H1 (cell line): ENCODE data around the gene GJC3. TPM values are rescaled to one million over a fixed set of nuclear protein-coding genes. Genes with fewer than 3 reads are reported as not detected.
"Not testable (repeated sequence)": the region's sequence is repeated elsewhere in the genome, so short reads cannot be mapped to it uniquely, and the experiment has no call there.

Experiments used
- CTCF ChIA-PET: fragments of 300-600 bp; sonication (Branson Sonifier 250); formaldehyde crosslinking; loops from one replicate; lab custom pipeline; 2021; ENCODE audit not compliant: partially characterized antibody; lab: Charles Lee
- POLR2A ChIA-PET: fragments of 300-600 bp; sonication (Branson Sonifier 250); formaldehyde crosslinking; loops from one replicate; lab custom pipeline; 2021; ENCODE audit warnings: inconsistent platforms; ENCODE audit not compliant: partially characterized antibody; lab: Charles Lee
- DNase-seq, 2 experiments: peaks; one replicate each; pipeline versions ENCODE4 v3.0.0 to v3.0.0-alpha.2; 2010 to 2022; ENCODE audit warnings: low spot score in 2 of 2, low read depth in 1 of 2, mixed read lengths in 1 of 2
- FAIRE-seq: peaks from 2 replicates; lab custom pipeline; 2011; peaks lifted over from hg19 to GRCh38; lab: Jason Lieb, UNC
- H2AFZ ChIP-seq: 2 replicates; pipeline ENCODE4 v1.8.1; 2012; ENCODE audit warnings: low read length, inconsistent platforms
- H2AK5ac ChIP-seq: 2 replicates; pipeline ENCODE4 v1.6.1; 2013; ENCODE audit warnings: low read depth, low read length
- H2BK120ac ChIP-seq: replicated peaks from 2 replicates; pipeline ENCODE3; 2013; ENCODE audit warnings: low read depth, low read length, inconsistent platforms
- H2BK12ac ChIP-seq: 2 replicates; pipeline ENCODE4 v1.6.1; 2013; ENCODE audit warnings: low read depth, low read length
- H2BK15ac ChIP-seq: 2 replicates; pipeline ENCODE4 v1.6.1; 2013; ENCODE audit warnings: low read length
- H2BK20ac ChIP-seq: 2 replicates; pipeline ENCODE4 v1.6.1; 2013; ENCODE audit warnings: low read length
- H2BK5ac ChIP-seq: 2 replicates; pipeline ENCODE4 v1.6.1; 2013; ENCODE audit warnings: low read depth, low read length
- H3K14ac ChIP-seq: 2 replicates; pipeline ENCODE4 v1.6.1; 2013; ENCODE audit warnings: inconsistent platforms; ENCODE audit not compliant: insufficient read length
- H3K18ac ChIP-seq: 2 replicates; pipeline ENCODE4 v1.6.1; 2013; ENCODE audit warnings: low read length; ENCODE audit errors: extremely low read depth
- H3K23ac ChIP-seq: 2 replicates; pipeline ENCODE4 v1.6.1; 2013; ENCODE audit warnings: inconsistent platforms; ENCODE audit not compliant: insufficient read length
- H3K23me2 ChIP-seq: 2 replicates; pipeline ENCODE4 v1.6.1; 2013; ENCODE audit warnings: low read depth, low read length
- H3K27ac ChIP-seq: 2 replicates; pipeline ENCODE4 v1.6.1; 2011; ENCODE audit warnings: low read depth, low read length, inconsistent platforms
- H3K27me3 ChIP-seq, 4 experiments: replicated peaks in 1 of 4; 1 replicate in 1 of 4; 2 replicates in 3 of 4; pipeline versions ENCODE4 v1.6.1 to v1.8.1; 2011 to 2013; ENCODE audit warnings: low read length in 3 of 4, mild to moderate bottlenecking in 3 of 4, inconsistent platforms in 2 of 4, mixed read lengths in 2 of 4, moderate library complexity in 1 of 4; ENCODE audit not compliant: control insufficient read depth in 3 of 4, insufficient read depth in 3 of 4; ENCODE audit errors: extremely low read depth in 1 of 4
- H3K36me3 ChIP-seq, 4 experiments: 2 replicates each; pipeline versions ENCODE4 v1.6.1 to v1.8.1; 2011 to 2013; ENCODE audit warnings: mild to moderate bottlenecking in 4 of 4, low read length in 3 of 4, moderate library complexity in 2 of 4, control low read depth in 1 of 4, inconsistent platforms in 1 of 4; ENCODE audit not compliant: insufficient read depth in 4 of 4, control insufficient read depth in 2 of 4
- H3K4ac ChIP-seq: replicated peaks from 2 replicates; pipeline ENCODE3; 2013; ENCODE audit warnings: low read length, low read depth, mixed read lengths, inconsistent platforms; ENCODE audit not compliant: insufficient read length
- H3K4me1 ChIP-seq, 4 experiments: replicated peaks in 1 of 4; 1 replicate in 1 of 4; 2 replicates in 3 of 4; pipeline versions ENCODE4 v1.6.1 to v1.8.1; 2011 to 2013; ENCODE audit warnings: low read length in 3 of 4, inconsistent platforms in 2 of 4, mixed read lengths in 1 of 4; ENCODE audit not compliant: insufficient read depth in 4 of 4, control insufficient read depth in 3 of 4
- H3K4me2 ChIP-seq, 2 experiments: 2 replicates each; pipeline versions ENCODE4 v1.6.1 to v1.8.1; 2011 to 2013; ENCODE audit warnings: low read depth in 2 of 2, low read length in 2 of 2, control low read depth in 1 of 2, inconsistent platforms in 1 of 2, mild to moderate bottlenecking in 1 of 2; ENCODE audit not compliant: insufficient read depth in 1 of 2
- H3K4me3 ChIP-seq, 4 experiments: fragments of 200-600, 300-600 bp in 1 of 4; sonication (generic), shearing (Covaris generic), sonication (Bioruptor Twin) in 1 of 4; 2 replicates each; pipeline versions ENCODE4 v1.5.1 to v1.8.1; 2011 to 2016; ENCODE audit warnings: low read length in 4 of 4, low read depth in 3 of 4, control low read depth in 2 of 4, inconsistent platforms in 2 of 4, mild to moderate bottlenecking in 2 of 4, mixed read lengths in 1 of 4, moderate library complexity in 1 of 4; ENCODE audit not compliant: insufficient read depth in 2 of 4; ENCODE audit errors: extremely low read depth in 1 of 4
- H3K56ac ChIP-seq: replicated peaks from 2 replicates; pipeline ENCODE3; 2013; ENCODE audit warnings: low read depth, mild to moderate bottlenecking, mixed read lengths, low read length, inconsistent platforms; ENCODE audit not compliant: insufficient read length
- H3K79me1 ChIP-seq: 2 replicates; pipeline ENCODE4 v1.6.1; 2013; ENCODE audit warnings: low read depth, low read length, control low read depth
- H3K79me2 ChIP-seq, 2 experiments: 2 replicates each; pipeline versions ENCODE4 v1.6.1 to v1.8.1; 2012 to 2013; ENCODE audit warnings: low read length in 2 of 2, mild to moderate bottlenecking in 2 of 2, inconsistent platforms in 1 of 2; ENCODE audit not compliant: insufficient read depth in 2 of 2, control insufficient read depth in 1 of 2
- H3K9ac ChIP-seq, 4 experiments: replicated peaks in 1 of 4; 1 replicate in 1 of 4; 2 replicates in 3 of 4; pipeline versions ENCODE4 v1.6.1 to v1.8.1; 2011 to 2013; ENCODE audit warnings: low read depth in 3 of 4, low read length in 3 of 4, control low read depth in 2 of 4, mild to moderate bottlenecking in 2 of 4, moderate library complexity in 2 of 4, inconsistent platforms in 1 of 4; ENCODE audit errors: extremely low read depth in 1 of 4
- H3K9me3 ChIP-seq, 2 experiments: 2 replicates each; pipeline versions ENCODE4 v1.6.1 to v1.8.1; 2012 to 2013; ENCODE audit warnings: mild to moderate bottlenecking in 2 of 2, moderate library complexity in 2 of 2, control low read depth in 1 of 2, inconsistent platforms in 1 of 2, low read depth in 1 of 2, low read length in 1 of 2, mixed read lengths in 1 of 2; ENCODE audit not compliant: insufficient read depth in 2 of 2
- H4K20me1 ChIP-seq, 2 experiments: replicated peaks in 1 of 2; 2 replicates each; pipeline versions ENCODE3 to v1.8.1; 2011 to 2013; ENCODE audit warnings: inconsistent platforms in 2 of 2, low read length in 2 of 2, mild to moderate bottlenecking in 1 of 2; ENCODE audit not compliant: insufficient read depth in 2 of 2, control insufficient read depth in 1 of 2
- H4K5ac ChIP-seq: 2 replicates; pipeline ENCODE4 v1.6.1; 2013; ENCODE audit warnings: low read length, low read depth, mixed read lengths, inconsistent platforms; ENCODE audit not compliant: insufficient read length
- H4K8ac ChIP-seq: 2 replicates; pipeline ENCODE4 v1.8.0; 2013; ENCODE audit warnings: mild to moderate bottlenecking, moderate library complexity, low read length, inconsistent platforms; ENCODE audit not compliant: insufficient read depth; ENCODE audit errors: extremely low read depth
- H4K91ac ChIP-seq: replicated peaks from 2 replicates; pipeline ENCODE3; 2013; ENCODE audit warnings: low read length, mixed read lengths, inconsistent platforms; ENCODE audit not compliant: insufficient read length
- HDAC2 ChIP-seq, 2 experiments: fragments of 300-600 bp in 1 of 2; sonication (generic) in 1 of 2; IDR thresholded peaks; 2 replicates each; pipeline ENCODE4 v1.6.1; 2011 to 2012; ENCODE audit warnings: low read depth in 2 of 2, low read length in 2 of 2, mild to moderate bottlenecking in 2 of 2, moderate library complexity in 2 of 2, borderline replicate concordance in 1 of 2, inconsistent platforms in 1 of 2
- PHF8 ChIP-seq: fragments of 200-600 bp; sonication (generic); conservative IDR thresholded peaks from 2 replicates; pipeline ENCODE4 v1.7.1; 2012; ENCODE audit warnings: low read depth, mild to moderate bottlenecking, inconsistent platforms, low read length, moderate library complexity
- SRF ChIP-seq: IDR thresholded peaks from 2 replicates; pipeline ENCODE4 v1.6.1; 2011; ENCODE audit warnings: mild to moderate bottlenecking, low read depth, low read length, moderate library complexity
- YY1 ChIP-seq: IDR thresholded peaks from 2 replicates; pipeline ENCODE4 v1.6.1; 2011; ENCODE audit warnings: low read depth, mild to moderate bottlenecking, low read length
- WGBS, 2 experiments: shearing (Covaris generic) in 1 of 2; methylation state at CpG; one replicate each; pipeline versions ENCODE4 v1.1.6 to v1.1.7; 2013 to 2015; ENCODE audit warnings: low lambda C conversion rate in 2 of 2, mixed read lengths in 2 of 2, inconsistent platforms in 1 of 2, low coverage in 1 of 2, missing lambda C conversion rate in 1 of 2; ENCODE audit not compliant: insufficient replicate concordance in 2 of 2, insufficient coverage in 1 of 2, insufficient read length in 1 of 2; ENCODE audit errors: extremely low coverage in 1 of 2, missing lambda C conversion rate in 1 of 2; 5-methylcytosine and 5-hydroxymethylcytosine counted together
- polyA plus RNA-seq, 7 experiments: library from polyadenylated mRNA; depleted of rRNA in 3 of 7; stranded (reverse) in 5 of 7; unstranded in 2 of 7; fragments of >200 nt in 5 of 7; fragments of 200-250 nt in 2 of 7; gene quantifications; 1 replicate in 5 of 7; 2 replicates in 1 of 7; 4 replicates in 1 of 7; pipeline versions ENCODE4 v1.2.1 to v1.2.3, GENCODE V29; 2011 to 2013; ENCODE audit warnings: missing spikeins in 2 of 7, mixed read lengths in 2 of 7
- total RNA-seq: library from RNA; stranded (reverse); fragmentation: NEBNext Ultra II Directional; extraction: Animal tissue kit (Norgen Biotek cat#: 25700); gene quantifications from 2 replicates; pipeline ENCODE4 v1.2.1, GENCODE V29; 2021

The GJC3 gene
- total and polyA plus RNA-seq, 2 of the 8 experiments (the other 6 are each of a cell fraction or from before 2014, with no cell fraction given): 2.7 to 3.0 TPM

DNA sequence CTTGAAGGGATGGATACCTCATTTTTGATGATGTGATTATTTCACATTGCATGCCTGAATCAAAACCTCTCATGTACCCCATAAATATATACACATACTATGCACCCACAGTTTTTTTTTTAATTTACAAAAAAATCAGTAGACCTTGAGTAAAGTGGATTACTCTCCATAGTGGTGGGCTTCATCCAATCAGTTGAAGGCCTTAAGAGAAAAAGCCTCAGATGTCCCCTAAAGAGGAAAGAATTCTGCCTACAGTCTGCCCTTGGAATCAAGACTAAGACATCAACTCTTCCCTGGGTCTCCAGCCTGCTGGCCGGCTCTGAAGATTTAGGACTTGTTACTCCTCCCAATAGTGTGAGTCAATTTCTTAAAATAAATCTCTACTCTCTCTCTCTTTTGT lies 45.3 kb upstream of the GJC3 start (continued):
- TF ChIP-seq HDAC2 (IDR thresholded peaks at IDR 0.05; ENCODE audit: borderline replicate concordance in 1 of 2, low read depth in 2 of 2, low read length in 2 of 2) (no peak), YY1 (no peak), SRF (no peak), PHF8 (no peak)
- TF ChIP-seq, all 59 proteins: peak for 0

DNA sequence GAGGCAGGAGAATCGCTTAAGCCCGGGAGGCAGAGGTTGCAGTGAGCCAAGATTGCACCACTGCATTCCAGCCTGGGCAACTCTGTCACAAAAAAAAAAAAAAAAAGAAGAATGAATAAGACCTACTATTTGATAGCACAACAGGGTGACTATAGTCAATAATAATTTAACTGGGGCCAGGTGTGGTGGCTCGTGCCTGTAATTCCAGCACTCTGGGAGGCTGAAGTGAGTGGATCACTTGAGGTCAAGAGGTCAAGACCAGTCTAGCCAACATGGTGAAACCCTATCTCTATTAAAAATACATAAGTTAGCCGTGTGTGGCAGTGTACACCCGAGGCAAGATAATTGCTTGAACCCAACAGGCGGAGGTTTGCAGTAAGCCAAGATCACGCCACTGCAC lies 44.4 kb upstream of the GJC3 start:
- H4K8ac ChIP-seq, POLR2A ChIA-PET, H3K4me3 ChIP-seq, H2BK20ac ChIP-seq, H3K27ac ChIP-seq, H2BK120ac ChIP-seq, H4K20me1 ChIP-seq, H3K27me3 ChIP-seq, H3K79me2 ChIP-seq, H2BK15ac ChIP-seq, H2BK12ac ChIP-seq, CTCF ChIA-PET, H3K18ac ChIP-seq, H4K91ac ChIP-seq, DNase-seq, H4K5ac ChIP-seq, H3K4ac ChIP-seq, H3K9me3 ChIP-seq, H3K4me2 ChIP-seq, H3K36me3 ChIP-seq, H2AK5ac ChIP-seq, H3K4me1 ChIP-seq, H3K9ac ChIP-seq, H2AFZ ChIP-seq, H2BK5ac ChIP-seq, H3K56ac ChIP-seq, H3K14ac ChIP-seq, H3K23ac ChIP-seq, H3K23me2 ChIP-seq, FAIRE-seq, H3K79me1 ChIP-seq: not testable (repeated sequence)
- WGBS, 2 experiments: 91% methylated on average over 7 of the region's 7 CpGs; no CpG with 5 or more reads in 1 of the 2 experiments
